ENCODE data around the gene NXPH2. TPM values are rescaled to one million over a fixed set of nuclear protein-coding genes. Genes with fewer than 3 reads are reported as not detected.

NXPH2 gene
- total and polyA plus RNA-seq, 2 donors (not counting 3 experiments of a cell fraction or from before 2014, with no cell fraction given), result not detected

- no peak overlapping the region for H2AFZ ChIP-seq (ENCODE audit: low read depth, low read length)
- intact Hi-C loops (cut with micrococcal nuclease) (no loop called here), dilution Hi-C loops (cut with MboI; ENCODE audit: extremely low pct_ligation_motif_present, low sequenced_read_pairs) (no loop called here)
- H3K4me3 ChIP-seq (replicated peaks in 1 of 3; ENCODE audit: insufficient read depth in 1 of 3, low read depth in 1 of 3, low read length in 3 of 3), result no peak overlapping the region
- ChIA-PET POLR2A (no interaction called here), CTCF (no interaction called here)
- H3K27ac ChIP-seq (ENCODE audit: insufficient read depth, low read depth, low read length), result no peak overlapping the region
- no peaks in the 10 kb centered on the region for H3K4me1 ChIP-seq (ENCODE audit: control insufficient read depth, extremely low read depth, insufficient read depth, low read length)
- DNase-seq (ENCODE audit: low read depth, low spot score) (no peak), FAIRE-seq (no peak)
- no peaks in the 10 kb centered on the region for H3K36me3 ChIP-seq (ENCODE audit: control insufficient read depth in 2 of 2, extremely low read depth in 1 of 2, insufficient read depth in 2 of 2, low read length in 2 of 2)
- no TSS peak for BruUV-seq (replicated peaks)
- no peaks in the 10 kb centered on the region for H3K9me3 ChIP-seq (replicated peaks; ENCODE audit: control insufficient read depth, insufficient read depth, low read length)
- TF ChIP-seq POLR2AphosphoS5 (IDR thresholded peaks at IDR 0.05; ENCODE audit: insufficient read depth, low read depth, low read length), result no peak
- TF ChIP-seq FOS (IDR thresholded peaks at IDR 0.05; ENCODE audit: borderline replicate concordance, insufficient read depth, low read length), result no peak
- no peak for TF ChIP-seq POLR2A (IDR thresholded peaks at IDR 0.05; ENCODE audit: low read depth, low read length)
- no peak for TF ChIP-seq GATA2 (IDR thresholded peaks at IDR 0.05; ENCODE audit: insufficient read depth, insufficient read length, low read depth, low read length)
- no peak for TF ChIP-seq CTCF (IDR thresholded peaks at IDR 0.05; ENCODE audit: extremely low read depth in 1 of 2, insufficient read depth in 1 of 2, low read depth in 1 of 2, low read length in 2 of 2)
- no peak for TF ChIP-seq MAX (IDR thresholded peaks at IDR 0.05; ENCODE audit: insufficient read depth, insufficient read length)
- no peak for TF ChIP-seq EZH2 (IDR thresholded peaks at IDR 0.05; ENCODE audit: borderline replicate concordance, low read depth, low read length, severe bottlenecking)
- TF ChIP-seq MYC (IDR thresholded peaks at IDR 0.05; ENCODE audit: low read depth, low read length), result no peak
- TF ChIP-seq JUN (IDR thresholded peaks at IDR 0.05; ENCODE audit: borderline replicate concordance, insufficient read depth, insufficient read length, low read depth), result no peak
- no peaks in the 10 kb centered on the region for H3K79me2 ChIP-seq (ENCODE audit: control insufficient read depth, insufficient read depth, low read length)
- H4K20me1 ChIP-seq (replicated peaks; ENCODE audit: control insufficient read depth, extremely low read depth, insufficient read depth, low read length), result no peaks in the 10 kb centered on the region
- no peaks in the 10 kb centered on the region for H3K9me1 ChIP-seq (replicated peaks; ENCODE audit: control insufficient read depth, extremely low read depth, insufficient read depth, low read length)
- no peak overlapping the region for H3K9ac ChIP-seq (replicated peaks; ENCODE audit: extremely low read depth, insufficient read depth, low read length)
- H3K4me2 ChIP-seq (ENCODE audit: insufficient read depth, low read length), result no peak overlapping the region
- H3K27me3 ChIP-seq (ENCODE audit: control insufficient read depth in 2 of 2, insufficient read depth in 2 of 2, low read length in 2 of 2), result no peaks in the 10 kb centered on the region
Measured at GRCh38 chr2:138621139-138621538, 159.1 kb downstream of the NXPH2 start.

All from endothelial cell of umbilical vein (primary cell).